ENCODE data around the gene GFOD2.

Gene GFOD2

DNA sequence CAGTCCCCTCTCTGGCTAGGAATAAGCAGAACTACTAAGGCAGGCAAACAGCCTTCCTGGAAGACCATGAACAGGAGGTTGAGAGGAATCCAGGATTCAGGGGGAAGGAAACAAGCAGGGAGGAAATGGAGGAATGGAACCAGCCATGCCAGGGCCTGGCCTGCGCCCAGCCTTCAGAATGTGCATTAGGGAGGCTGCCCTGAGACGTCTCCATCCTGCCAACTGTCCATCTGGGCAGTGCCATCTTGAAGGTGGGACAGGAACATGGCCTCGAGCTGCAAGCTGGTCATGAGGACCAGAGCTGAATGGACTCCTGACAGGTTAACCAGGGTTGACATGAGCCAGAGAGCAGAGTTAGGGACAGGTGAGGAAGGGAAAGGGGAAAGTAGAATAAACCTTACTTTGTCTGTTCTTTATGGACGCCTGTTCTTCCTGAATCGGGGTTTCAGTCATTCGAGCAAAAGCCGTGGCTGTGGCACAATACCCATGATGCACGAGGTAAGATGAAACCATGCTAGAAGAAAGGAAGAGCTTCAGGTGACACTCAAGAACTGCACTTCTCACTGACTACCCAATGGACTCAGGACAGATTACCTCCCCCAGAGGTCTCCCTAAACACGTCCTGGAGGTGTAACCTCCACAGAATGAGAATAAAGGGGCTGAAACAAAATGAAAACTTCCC, 12.1 kb upstream of the GFOD2 start:
- DNase-seq: no peak

DNA sequence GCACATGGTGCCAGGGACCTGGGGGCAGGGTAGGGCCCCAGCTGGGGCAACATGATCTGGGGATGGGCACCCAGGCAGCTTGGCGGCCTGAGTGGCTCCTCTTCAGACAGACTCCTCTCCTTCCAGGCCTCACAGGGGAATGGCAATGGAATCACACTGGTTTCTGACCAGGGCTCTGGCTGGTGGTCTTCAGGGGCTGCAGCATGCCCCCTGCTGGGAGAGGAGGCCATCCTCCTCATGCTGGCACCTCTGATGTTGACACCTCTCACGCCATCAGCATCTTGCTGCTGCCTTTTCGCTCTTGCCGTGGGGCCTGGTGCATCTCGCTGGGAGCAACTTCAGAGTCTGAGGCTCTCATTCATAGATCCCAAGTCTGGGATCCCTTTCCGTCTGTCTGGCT, 11.2 kb upstream of the GFOD2 start:
- no peak for DNase-seq

DNA sequence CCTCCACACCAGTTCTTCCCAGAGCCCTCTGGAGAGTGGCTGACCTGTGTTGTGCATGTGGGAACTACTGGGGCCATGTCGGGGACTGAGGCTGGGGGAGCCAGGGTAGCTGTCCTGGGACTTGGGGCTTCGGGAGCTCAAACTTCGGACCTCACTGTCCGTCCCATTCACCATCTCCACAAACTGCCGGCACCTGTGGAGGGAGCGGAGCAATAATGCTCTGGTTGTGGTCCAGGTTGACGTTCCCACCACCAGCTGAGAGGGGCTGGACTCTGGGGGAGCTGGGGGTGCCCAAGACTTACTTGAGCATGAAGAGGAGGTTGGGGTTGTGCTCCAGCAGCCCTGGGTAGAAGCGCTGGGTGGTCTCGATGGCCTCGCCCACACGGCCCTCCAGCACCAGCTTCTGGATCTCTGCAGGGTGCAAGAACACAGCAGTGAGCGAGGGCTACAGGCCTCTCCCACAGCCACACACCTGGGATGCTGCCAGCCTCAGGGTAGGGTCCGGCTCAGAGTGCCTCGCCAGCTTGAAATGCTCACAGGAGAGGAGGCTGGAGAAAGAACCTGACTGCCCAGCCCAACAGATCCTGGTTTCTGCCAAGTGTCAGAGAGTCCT, 10.6 kb upstream of the GFOD2 start:
- DNase-seq: no peak

DNA sequence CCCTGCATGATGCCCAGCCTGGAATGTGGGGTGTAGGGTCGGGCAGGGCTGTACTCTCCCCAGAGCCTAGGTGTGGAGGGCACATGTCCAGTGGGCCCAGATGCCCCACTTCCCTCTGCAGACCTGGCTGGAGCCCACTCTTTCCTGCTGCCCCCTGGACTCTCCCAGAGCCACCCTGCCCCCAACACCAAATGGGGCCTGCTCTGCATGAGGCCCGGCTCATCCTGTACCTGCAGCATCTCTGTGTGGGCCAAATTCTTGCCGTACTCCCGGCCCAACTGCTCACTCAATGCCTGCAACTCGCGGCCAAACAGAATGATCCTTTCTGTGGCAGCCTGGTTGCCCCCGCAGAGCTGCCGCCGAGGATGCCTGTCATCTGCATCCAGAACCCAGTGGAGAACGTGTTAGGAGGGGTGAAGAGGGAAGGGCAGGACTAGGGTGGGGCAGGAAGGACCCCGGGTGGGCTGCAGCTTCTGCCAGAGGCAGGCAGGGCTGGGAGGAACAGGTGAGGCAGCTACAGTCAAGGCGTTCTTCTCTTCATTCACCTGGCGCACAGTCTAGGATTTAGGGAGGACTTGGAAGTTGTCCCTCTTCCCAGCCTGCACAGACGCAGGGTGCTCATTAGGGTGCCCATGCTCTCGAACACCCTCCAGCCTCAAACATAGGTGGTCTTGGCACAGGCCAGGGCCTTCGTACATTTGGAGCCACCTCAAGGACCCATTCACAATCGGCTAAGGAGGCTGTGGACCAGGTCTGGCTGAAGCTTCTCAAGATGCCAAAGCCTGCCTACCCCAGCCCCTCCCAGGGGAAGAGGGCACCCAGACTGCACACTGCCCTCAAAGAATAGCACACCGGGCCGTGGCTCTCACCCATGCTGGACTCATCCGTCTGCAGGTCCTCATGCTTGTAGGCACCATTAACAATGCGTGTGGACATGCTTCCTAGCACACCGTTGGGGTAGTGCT, 8.7 kb upstream of the GFOD2 start:
- DNase-seq: no peak

DNA sequence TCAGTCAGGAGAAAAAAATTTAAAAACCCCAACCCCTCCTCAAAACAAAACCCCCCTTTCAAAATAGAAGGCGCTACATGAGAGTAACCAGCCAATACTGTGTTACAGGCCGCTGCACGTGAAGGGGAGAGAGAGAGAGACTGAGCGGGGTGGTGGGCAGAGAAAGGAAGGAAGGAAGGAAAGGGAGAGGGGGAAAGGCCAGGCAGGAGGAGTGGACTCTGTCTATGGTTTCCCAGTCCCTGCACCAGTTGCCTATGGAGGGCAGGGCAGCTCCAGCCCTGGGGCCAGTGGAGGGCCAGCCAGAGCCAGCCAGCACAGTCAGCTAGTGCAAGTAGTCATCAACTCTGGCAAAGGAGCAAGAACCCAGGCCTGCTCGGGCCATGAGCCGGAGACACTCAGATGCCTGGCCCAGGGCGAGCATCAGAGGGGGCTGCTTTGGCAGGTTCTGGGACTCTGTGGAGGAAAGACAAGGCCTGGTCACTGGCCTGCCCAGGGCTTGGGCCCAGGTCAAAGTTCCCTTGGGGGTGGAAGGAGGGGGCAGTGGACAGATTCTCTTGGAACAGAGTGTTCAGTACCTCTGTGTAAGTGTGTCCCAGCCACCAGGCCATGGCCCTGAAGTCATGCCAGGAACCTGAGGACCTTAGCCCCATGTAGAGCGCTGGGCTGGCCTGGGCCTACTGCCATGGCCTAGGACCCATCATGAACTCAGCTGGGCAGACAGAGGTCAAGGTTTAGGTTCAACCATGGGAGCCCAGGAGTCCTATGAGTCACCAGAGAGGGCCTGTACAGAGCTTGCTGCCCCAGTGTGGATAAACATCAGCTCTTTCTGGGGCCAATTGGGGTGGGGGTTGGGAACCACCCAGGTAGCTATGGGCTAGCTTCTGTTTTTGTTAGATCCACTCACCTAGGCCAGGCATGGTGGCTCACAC, 7.3 kb upstream of the GFOD2 start:
- no peak for DNase-seq

DNA sequence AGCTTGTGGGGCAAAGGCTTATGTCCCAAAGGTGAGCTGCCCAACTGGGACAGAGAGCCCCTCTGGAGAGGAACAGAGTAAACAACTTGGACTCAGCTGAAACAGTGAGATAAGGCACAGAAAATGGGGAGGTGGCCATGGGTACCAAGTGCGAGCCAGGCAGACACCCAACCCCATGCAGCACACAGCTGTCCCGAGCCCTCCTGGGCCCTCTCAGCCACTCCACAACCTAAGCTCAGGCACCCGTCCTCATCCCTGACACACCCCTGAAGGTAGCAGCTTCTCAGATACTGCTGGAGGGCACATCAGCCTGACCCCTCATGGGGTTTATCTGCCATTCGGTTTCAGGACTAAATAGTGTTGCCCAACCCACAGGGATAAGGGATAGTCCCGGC, 4.8 kb upstream of the GFOD2 start:
- no peak for DNase-seq

DNA sequence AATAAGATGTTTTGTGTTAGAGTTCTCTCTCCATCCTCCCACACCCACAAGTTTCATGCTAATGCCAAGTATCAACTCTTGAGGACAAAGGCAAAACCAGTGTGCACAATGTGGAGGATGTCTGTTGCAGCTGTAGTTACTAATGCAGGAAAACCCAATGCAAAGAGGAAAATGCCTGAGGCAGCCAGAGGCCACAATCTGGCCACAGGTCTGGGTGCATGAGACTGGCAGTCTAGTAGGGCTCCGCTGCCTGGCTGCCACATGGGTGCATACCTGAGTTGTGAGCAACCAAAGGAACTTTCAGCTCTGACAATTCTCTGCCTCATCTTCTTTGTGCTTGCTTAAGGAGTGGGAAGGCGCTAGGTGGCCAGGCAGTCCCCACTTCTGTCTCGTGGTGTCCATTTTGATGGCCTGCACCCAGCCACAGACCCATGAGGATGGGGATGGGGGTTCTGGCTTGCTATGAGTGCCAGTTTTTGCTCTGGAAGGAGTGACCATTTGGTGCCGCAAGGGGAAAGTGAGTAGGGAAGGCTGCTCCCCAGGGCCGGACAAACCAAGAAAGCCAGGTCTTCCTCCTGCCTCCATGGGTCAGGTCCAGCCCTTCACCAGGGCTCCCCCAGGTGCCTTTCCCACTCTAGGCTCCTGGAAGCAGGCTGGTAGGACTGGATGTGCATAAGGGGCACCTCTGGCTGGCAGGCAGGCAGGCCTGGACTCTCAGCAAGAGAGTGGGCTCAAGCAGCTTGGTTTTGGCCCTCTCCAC, 4.2 kb upstream of the GFOD2 start:
- DNase-seq: no peak

DNA sequence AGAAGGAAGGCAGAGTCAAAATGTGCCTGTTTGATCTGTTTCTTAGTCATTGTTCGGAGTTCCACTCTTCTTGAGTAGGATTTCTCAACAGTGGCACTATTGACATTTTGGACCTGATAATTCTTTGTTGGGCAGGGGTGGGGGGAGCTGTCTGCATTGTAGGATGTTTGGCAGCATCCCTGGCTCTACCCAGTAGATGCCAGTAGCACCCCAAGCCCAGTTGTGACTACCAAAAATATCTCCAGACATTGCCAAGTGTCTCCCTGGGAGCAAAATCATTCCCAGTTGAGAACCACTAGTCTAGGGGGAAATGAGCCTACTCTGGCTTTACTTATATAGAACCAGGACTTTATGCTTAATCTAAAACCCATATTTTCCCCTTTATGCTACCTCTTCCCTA, 1.1 kb upstream of the GFOD2 start:
- DNase-seq: no peak

DNA sequence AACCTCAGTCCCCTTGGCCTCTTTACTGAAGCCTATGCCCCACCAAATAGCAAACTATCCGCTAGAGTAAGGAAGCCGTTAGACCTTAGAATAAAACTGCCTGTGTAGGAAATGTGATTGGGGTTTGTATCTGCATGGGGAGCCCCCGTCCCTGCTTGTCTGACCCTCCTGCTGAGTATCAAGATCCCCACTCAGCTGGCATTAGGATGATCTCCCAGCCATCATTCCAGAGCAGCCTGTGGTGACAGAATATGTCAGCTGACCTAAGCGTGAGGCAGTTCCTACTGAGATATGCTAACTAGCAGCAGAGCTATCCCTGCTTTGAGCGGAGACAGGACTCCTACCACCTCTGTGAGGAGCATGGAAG, 645 bp upstream of the GFOD2 start:
- peak; percentile 7 for DNase-seq

DNA sequence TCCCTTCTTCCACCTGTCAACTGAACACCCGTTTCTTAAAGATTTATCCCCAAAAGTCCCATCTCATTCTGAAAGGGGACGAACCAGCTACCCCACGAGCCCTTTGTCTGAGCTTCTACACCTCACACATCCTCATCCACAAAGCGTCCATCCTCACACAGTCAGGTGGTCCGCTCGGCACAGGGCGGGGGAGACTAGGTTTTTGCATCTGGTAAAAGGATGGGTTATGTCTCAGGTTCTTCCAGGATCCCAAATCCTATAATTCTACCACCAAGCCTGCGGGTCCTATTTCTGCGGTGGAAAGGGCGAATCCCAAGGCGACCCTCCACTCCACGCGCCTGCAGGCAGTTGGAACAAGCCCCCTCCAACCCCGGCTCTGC, 458 bp downstream of the GFOD2 start:
- DNase-seq: peak; percentile 14

DNA sequence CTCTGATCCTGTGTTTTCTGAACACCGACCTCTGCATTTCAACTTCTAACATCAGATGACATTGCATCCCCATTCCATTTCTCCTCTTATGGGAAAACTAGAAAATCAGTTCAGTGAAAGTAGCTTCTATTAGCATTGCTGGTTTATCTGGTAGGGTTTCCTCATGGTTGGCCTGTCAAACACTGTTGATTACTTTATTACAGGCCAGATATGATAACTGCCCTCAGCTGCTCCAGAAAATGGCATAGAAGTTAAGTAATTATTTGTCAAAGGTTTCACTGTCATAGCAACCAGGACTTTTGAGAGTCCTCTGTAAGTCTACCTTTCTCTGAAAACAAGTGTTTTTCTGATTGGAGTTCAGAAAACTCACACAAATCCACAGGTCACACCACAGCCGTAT, 3.0 kb downstream of the GFOD2 start:
- DNase-seq: no peak

DNA sequence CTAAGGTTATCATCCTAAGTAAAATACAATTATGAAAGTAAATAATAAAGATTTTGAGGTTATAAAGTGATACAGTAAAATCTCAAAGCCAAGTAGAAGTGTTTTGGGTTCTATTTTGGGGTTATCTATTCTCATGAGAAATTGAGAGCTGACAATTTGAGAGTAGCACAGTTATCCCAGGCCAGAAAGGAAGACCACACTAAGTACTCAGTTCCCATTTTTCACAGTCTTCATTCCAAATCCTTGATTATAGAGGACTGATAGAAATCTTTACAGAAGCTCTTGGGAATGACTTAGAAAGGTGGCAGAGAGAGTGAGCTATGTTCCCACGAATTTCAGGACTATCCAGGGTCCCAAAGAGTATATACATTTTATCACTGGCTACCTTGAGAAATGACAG, 4.6 kb downstream of the GFOD2 start:
- DNase-seq: no peak

DNA sequence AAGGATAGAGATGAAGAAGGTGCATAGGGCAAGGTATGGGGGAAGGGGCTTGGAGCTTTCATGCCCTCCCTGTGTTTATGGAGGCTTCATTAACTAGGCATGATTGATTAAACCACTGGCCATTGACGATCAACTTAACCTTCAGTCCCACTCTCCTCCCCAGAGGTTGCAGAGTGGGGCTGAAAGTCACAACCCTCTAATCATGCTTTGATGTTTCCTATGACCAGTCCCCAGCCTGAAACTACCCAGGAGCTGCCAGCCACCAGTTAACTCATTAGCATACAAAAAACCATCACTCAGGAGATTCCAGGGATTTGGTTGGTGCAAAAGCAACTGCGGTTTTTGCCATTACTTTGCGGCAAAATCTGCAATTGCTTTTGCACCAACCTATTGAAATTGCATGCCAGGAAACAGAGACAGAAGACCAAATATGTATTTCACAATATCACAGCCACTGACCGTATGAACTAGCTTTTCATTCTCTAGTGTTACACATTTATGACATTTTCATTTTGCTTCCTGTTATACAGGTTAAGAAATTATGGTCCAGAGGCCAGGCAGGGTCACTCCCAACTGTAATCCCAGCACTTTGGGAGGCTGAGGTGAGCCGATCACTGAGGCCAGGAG, 5.4 kb downstream of the GFOD2 start:
- no peak for DNase-seq

DNA sequence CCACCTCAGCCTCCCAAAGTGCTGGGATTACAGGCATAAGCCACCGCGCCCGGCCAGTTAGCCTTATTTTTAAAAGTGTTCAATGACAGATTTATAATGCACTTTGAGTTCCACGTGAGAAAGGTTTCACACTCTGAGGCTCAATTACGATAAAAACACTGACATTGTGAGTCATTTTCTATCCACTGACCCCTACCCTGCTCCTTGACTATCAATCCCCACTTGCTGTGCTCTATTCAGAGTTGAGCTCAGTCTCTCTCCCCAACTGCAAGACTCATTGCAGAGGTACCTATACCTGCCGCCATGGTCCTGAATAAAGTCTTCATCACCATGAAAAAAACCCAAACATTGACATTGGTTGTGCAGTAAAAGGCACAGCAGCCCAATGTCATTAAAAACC, 8.5 kb downstream of the GFOD2 start:
- no peak for DNase-seq

DNA sequence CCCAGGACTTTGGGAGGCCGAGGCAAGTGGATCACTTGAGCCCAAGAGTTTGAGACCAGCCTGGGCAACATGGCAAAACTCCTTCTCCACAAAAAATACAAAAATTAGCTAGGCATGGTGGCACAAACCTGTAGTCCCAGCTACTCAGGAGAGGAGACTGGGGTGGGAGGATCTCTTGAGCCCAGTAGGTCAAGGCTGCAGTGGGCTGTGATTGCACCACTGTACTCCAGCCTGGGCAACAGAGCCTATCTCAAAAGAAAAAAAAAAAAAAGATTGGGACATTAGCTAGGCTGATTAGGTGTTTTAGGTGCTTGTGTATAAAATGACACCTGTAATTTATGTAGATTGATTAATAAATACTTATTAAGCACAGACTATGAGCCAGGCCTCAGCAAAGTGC, 10.1 kb downstream of the GFOD2 start:
- no peak for DNase-seq

DNA sequence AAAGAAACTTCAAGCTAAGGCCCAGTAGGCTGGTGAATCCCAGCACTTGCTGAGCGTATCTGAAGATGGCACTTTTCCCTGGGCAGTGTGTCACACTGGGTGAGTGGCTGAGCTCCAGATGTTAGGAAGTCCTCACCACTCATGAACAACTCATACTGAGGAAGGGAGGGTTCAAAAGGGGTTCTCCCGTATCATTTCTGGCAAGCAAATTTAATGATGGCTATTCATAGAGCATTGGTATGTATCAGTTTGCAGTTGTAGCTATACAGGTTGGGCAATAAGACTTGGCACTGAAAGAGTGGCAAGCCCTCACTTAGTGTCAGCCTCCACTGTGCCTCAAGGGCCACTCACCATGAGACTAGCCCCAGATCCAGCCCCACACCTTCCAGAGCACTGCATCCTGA, 10.7 kb downstream of the GFOD2 start:
- no peak for DNase-seq

DNA sequence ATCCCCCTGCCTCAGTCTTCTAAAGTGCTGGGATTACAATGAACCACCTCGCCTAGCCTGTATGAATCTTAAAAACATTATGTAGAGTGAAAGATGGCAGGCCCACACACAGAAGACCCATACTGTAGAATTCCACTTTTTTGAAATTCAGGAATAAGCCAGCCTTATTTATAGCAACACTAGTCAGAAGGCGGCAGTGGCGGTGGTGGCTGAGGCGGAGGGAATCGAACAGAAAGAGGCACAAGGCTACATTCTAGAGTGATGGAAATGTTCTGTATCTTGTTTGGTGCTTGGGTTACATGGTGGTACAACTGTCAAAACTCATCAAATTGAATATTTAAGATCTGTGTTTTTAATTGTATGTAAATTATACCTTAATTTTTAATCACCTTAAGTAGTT, 11.3 kb downstream of the GFOD2 start:
- no peak for DNase-seq

DNA sequence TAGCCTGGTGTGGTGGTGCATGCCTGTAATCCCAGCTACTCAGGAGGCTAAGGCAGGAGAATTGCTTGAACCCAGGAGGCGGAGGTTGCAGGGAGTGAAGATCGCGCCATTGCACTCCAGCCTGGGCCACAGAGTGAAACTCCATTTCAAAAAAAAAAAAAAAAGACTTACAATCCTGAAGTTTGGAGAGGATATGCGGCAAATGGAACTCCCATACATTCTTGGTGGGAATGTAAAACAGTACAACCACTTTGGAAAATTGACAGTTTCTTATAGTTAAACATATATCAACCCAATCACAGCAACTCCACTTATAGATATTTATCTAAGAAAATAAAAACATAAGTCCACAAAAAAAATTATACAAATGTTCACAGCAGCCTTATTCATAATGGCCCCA, 11.9 kb downstream of the GFOD2 start:
- no peak for DNase-seq

DNA sequence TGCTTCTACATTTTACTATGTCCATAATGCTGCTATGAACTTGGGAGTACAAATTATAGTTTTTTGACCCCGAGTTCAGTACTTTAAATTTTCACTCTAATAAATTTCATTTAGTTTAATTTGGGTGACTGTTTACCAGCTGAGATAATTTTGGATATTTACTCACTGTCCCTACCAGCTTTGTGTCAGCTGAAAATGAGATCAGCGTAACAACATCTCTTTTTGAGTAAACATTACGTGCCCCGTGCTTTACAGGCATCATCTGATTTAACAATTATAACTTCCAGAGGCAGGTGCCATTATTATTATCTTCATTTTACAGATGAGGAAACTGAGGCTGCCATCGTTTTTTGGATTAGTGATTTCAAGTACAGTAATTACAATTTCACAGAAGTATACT, 15.0 kb downstream of the GFOD2 start:
- DNase-seq: no peak

DNA sequence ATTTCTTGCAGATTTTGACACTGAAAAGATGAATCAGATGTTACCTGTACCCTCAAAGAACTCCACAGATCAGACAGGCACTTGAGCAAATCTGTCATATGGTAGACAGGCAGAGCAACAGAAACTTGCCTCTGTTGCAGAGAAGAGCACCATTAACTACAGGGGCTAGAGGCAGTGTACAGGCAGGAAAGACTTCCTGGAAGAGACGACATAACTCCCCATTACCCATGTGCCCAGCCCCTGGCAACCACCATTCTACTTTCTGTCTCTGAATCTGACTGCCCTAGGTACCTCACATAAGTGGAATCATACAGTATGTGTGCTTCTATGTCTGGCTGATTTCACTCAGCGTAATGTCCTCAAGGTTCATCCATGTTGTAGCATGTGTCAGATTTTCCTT, 15.5 kb downstream of the GFOD2 start:
- no peak for DNase-seq

DNA sequence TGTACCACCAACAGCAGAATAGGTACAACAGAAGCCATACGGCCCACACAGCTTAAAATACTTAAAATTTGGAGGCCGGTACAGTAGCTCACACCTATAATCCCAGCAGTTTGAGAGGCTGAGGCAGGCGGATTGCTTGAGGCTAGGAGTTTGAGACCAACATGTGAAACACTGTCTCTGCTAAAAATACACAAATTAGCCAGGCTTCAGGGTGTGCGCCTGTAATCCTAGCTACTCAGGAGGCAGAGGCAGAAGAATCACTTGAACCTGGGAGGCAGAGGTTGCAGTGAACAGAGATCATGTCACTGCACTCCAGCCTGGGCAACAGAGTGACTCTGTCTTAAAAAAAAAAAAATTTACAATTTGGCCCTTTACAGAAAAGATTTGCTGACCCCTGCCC, 17.0 kb downstream of the GFOD2 start:
- DNase-seq: no peak

DNA sequence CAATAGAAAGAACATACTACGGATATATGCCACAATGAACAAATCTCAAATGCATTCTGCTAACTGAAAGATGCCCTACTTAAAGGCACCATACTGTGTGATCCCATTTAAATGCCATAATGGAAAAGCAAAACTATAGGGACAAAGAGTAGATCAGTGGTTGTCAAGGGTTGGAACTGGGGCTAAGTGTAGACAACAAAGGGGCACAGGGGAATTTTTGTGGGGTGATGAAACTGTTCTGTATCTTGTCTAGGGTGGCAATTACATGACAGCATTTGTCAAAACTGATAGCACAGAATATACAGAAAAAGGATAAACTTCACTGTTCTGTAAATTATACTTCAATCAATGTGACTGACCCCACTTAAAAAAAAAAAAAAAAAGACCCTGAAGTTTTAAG, 17.7 kb downstream of the GFOD2 start:
- no peak for DNase-seq
